Kidney tubule cell (primary cell): ENCODE measurements around the gene COPS9.

Experiments used
- DNase-seq: peaks from one replicate; pipeline ENCODE4 v3.0.0-alpha.2; 2018; ENCODE audit warnings: low spot score

The COPS9 gene

DNA sequence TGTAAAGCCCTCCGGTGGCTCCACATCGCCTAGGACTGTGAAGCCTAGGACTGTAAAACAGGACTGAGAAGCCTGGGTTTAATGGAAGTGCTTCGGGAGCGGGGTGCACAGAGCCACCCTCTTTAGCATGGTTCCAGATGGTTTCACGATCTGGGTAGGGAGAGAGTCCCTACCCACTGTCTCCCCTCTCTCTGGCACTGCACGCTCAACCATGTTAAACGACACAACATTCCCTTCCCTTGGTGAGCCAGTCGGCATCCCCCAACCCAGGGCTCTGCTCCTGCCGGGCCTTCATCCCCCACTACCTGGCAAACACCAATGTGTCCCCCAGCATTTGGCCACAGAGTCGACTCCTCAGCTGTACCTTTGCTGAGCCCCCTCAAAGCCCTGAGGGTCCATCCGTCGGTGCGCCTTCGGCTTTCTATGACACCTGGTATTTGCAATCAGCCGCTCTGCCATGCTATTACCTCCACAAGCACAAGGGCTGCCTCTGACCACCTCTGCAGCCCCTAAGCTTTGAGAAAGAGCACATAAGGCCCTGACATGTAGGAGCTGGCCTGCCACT, 1.1 kb downstream of the COPS9 start:
- DNase-seq: no peak

DNA sequence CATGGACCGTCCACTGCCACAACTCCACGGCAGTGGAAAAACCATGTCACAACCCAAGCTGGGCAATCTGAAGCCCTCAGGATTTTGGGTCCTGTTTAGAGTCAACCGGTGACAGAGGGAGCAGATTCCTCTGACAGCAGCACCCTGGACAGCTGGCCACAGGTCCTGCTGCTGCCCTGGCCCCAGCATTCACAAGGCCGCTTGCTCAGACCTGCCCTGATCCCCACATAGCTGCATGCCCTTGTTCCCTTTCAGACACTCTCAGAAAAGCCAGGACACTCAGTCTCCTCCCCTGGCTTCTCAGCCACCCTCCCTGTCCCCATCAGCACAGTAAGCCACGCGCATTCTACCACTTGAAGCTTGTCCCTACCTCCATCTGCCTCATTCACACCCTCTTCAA, 1.6 kb downstream of the COPS9 start:
- DNase-seq: no peak

DNA sequence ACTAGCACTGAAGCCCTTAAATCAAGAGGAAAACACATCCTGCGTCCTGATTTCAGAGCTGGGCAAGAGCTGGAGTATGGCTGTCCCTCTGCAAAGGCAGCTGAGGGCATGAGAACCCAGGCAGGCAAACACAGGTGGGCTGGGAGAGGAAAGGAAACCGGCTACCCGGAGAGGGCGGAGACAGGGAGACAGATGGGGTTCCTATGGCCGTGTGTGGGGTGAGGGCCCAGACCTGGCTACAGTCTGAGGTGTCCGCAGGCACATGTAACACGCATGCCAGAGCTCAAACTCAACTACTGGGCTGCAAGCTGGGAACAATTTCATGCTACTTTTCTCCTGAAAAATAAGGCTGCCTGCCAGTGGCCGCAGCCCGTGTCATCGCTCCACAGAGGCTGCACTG, 2.7 kb downstream of the COPS9 start:
- DNase-seq: no peak

DNA sequence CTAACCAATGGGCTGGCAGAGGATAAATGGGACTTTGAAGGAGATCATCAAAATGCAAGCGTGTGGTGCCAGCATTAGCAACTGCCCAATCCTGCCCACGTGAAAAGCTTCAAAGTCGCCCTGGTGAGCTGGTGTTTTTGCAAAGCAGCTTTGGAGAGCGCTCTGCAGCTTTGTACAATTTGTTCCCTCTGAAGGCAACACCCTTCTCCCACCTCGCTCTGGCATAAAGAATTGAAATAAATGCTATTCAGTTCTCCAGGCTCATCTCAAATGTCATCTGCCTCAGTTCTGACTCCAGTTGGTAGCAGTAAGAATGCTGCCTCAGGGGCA, 3.5 kb downstream of the COPS9 start:
- DNase-seq: no peak

DNA sequence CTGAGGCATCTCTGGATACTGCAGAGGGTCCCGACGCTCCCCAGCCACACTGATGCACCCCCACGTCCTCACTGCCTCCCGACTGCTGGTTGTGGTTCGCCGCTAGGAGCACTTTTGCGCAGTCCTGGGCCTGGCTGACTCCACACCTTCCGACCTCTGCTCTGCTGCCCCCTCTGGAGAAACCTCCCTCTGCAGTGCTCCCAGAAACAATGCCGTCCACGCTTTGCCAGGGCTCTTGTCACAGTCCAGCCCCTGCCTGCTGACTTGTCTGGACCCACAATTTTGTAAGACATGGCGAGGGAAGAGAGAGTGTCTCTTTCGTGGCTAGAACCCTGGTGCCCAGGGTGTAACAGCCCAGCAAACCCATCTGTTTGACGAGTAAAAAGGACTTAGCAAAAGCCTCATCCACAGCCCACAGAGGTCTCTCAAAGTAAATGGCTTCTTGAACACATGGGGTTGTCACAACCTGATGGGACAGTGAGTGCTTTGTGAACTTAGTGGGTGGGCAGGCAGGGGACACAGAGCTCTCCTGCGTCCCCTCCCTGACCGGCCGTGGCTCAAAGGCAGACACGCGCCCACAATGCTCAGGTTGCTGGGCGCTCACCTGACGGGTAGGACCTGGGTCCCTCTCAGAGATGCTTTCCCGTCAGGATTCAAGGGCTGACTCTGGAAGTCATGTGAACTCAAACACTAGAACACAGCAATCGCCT, 4.0 kb downstream of the COPS9 start:
- DNase-seq: no peak

DNA sequence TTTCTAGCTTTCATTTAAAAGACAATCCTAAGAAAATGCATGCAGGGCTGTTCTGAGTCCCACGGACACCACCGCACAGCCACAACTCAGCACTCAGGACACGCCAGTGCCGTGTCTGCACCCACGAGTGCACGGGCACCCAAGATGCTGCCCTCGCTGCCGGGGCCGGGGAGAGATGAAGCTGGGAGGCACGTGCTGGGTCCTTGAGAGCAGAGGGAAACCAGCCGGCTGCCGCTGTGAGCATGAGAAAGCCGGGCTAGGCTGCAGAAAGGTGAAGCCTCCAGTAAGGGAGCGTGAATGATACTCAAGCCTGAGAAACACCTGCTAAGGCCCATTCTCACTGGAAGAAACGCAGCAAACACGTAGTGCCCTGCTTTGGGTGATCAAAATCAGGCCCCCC, 4.8 kb downstream of the COPS9 start:
- no peak for DNase-seq

GRCh38 chr2:240130393-240131195, 5.5 kb downstream of the COPS9 start:
- no peak for DNase-seq

- DNase-seq: no peak
Observed at GRCh38 chr2:240129731-240130392, 6.2 kb downstream of the COPS9 start.

- DNase-seq: no peak
Observed at GRCh38 chr2:240129311-240129710, 6.8 kb downstream of the COPS9 start.

GRCh38 chr2:240128608-240129145, 7.4 kb downstream of the COPS9 start:
- DNase-seq: no peak

DNA sequence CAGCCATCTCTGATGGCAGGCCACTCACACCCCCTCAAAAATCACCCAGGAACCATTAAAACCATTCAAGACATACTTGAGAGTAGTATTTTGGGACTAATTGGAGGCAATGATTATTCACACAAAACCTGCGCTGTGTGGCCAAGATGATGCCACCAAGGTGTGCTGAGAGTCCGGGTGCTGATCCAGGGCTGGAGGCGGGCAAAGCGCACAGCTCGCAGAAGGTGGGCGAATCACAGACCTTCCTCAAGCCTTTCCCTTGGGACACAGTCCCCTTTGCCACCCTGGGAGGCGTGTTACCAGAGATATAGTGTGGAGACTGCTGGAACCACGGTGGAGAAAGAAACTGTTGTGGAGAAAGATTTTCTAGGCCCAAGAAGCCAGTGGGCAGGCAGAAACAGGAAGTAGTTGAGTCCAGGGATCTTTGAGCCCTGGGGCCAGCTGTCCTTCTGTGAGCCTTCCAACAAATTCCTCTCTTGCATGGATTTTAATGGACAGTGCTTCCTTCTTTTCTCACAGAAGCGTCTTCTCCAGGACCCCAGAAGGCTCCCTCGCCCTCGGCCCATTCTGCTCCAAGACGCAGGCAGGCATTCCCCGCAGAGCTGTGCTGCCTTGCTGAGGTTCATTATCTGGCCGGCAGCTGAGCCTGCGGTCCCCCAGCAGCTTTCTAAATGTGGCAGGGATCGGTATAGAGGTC, 8.0 kb downstream of the COPS9 start:
- DNase-seq: no peak

DNA sequence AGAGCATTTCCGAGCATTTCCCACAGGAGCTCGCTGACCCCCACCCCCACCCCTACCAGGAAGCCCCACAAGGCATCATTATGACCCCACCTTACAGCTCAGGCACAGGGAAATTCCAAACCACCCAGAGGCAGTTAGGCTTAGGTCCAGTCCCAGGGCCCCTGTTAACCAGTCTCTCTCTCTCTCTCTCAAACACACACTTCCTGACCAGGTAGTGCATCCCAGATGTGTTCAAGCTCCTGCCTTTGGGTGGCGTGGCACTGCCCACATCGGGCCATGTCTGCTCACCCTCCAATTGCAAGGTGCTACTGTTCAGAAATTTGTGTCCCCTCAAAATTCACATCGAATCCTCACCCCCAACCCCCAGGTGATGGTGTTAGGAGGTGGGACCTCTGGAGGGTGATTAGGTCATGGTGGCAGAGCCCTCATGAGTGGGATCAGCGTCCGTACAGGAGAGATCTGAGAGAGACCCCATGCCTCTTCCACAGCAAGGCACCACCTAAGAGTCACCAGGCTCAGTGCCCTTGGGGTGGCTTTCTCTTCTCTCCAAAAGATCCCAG, 8.8 kb downstream of the COPS9 start:
- DNase-seq: no peak

GRCh38 chr2:240126731-240127130, 9.4 kb downstream of the COPS9 start:
- DNase-seq: no peak

DNA sequence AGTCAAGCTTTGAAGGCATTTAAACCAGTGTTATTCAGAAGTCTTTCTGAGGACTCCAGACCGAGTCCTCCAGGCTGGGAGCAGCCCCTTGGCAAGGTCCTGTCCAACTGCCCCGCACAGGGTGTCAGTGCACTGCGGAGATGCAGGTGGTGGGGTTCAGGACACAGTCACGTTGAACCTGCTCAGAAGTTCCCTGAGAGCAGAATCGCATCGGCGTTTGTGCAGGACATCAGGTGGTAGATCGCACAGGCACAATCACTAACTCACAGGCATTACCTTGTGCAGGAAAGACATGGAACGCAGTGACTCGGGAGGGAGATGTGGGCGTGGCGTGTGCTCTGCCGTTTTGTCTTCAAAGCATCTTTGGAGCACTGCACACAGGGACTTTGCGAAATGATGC, 10.4 kb downstream of the COPS9 start:
- no peak for DNase-seq

DNA sequence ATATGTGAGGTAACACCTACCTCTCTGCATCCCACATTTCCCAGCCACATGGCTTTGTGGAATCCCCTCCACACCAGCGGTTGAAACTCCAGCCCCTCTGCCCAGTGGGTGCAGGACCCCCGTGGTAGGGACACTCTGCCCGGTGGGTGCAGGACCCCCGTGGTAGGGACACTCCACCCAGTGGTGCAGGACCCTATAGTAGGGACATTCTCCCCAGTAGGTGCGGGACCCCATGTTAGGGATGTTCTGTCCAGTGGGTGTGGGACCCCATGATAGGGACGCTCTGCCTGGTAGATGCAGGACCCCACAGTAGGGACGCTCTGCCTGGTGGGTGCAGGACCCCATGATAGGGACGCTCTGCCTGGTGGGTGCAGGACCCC, 11.5 kb downstream of the COPS9 start:
- no peak for DNase-seq

- no peak for DNase-seq
Observed at GRCh38 chr2:240123821-240124650, 12.1 kb downstream of the COPS9 start.

DNA sequence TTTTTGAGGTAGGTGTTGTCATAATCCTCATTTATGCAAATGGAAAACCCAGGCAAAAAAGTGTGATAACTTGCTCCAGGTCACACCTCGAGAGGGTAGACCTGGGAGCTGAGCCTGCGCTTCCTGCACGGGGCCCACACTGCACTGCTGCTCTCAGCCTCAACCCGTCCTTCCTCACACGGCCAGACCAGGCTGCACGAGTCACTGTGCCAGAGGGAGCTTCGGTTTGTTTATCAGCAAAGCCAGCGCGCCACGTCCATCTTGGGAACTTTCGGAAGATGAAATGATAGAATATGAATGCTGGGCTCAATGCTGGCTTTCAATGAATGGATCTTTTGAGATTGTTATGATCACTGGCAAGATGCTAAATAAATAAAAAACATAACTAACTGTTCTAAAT, 14.4 kb downstream of the COPS9 start:
- DNase-seq: no peak

GRCh38 chr2:240121190-240121589, 14.9 kb downstream of the COPS9 start:
- DNase-seq: no peak

DNA sequence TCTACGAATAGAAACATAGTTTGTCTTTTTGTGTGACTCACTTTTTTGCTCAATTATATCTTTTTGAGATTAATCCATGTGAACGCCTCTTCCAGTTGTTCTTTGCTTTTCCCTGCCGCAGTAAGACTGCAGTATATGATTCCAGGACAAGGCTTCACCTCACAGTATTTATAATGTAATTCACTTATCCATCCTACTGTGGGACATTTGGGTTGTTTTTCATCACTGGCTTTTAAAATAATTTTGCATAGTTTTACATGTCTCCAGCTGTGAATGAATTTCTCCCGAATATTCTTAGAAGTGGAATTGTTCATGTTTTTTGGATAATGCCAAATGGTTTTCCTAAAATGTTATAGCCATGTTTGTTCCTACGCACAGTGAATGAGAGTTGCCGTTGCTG, 21.9 kb downstream of the COPS9 start:
- no peak for DNase-seq

DNA sequence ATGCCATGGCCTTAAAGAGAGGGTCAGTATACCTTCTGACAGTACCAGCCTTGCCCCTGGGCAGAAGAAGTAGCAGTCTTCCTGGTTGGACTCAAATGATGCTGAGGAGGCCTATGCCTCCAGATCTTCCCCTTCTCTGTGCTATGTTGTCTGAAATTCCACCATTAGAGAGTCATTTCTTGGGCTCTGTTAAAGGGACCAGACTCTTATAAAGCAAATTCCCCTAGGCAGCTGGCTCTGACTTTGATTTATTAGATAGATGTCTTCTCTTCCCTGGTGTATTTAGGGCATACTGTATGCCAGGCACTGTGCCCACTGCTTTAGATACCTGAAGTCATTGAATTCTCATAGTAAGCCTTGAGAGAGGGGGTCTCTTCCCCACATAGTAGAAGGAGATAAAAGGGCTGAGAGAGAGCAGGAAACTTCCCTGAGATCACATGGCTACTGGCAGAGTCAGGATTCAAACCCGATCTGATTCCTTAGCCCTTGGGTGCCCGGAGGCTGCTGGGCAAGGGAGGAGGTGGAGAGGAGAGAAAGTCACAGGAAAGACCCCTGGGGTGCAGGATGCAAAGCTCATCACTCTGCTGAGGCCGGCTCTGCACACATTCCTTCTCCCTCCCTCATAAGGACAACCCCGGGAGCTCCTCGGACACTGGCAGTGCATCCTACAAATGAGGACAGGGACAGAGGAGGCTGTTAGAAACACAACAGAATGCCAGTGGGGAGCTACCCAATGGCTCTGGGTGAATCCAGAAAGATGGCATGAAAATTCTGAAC, 23.0 kb downstream of the COPS9 start:
- no peak for DNase-seq
